CD8-positive, alpha-beta memory T cell (primary cell): Measurements from ENCODE around the gene PRPF40B. TPM values are rescaled to one million over a fixed set of nuclear protein-coding genes. Genes with fewer than 3 reads are reported as not detected.
A peak's percentile ranks its signal among the peaks of the same experiment; 100 is the strongest.

ENCODE experiments used
- CTCF ChIA-PET: fragments of 350-600 bp; sonication (Branson Sonifier 250); formaldehyde crosslinking; loops from one replicate; lab custom pipeline; 2021; ENCODE audit warnings: antibody characterized with exemption; lab: Charles Lee
- POLR2A ChIA-PET: fragments of 350-600 bp; sonication (Branson Sonifier 250); formaldehyde crosslinking; loops from one replicate; lab custom pipeline; 2021; ENCODE audit warnings: antibody characterized with exemption; lab: Charles Lee
- DNase-seq, 5 donors: peaks; one replicate each; pipeline versions ENCODE4 v3.0.0 to v3.0.0-alpha.2; 2020 to 2022; ENCODE audit warnings: mixed read lengths in 1 of 5
- H3K27ac ChIP-seq: one replicate; pipeline ENCODE4 v1.7.0; 2013; ENCODE audit warnings: low read depth, mild to moderate bottlenecking, low read length, moderate library complexity
- H3K27me3 ChIP-seq: 2 replicates; pipeline ENCODE4 v1.7.0; 2013; ENCODE audit warnings: low read length, mild to moderate bottlenecking; ENCODE audit not compliant: insufficient read depth, poor library complexity, severe bottlenecking
- H3K36me3 ChIP-seq: 2 replicates; pipeline ENCODE4 v1.7.0; 2013; ENCODE audit warnings: mild to moderate bottlenecking, low read length, moderate library complexity; ENCODE audit not compliant: insufficient read depth
- H3K4me1 ChIP-seq: 2 replicates; pipeline ENCODE4 v1.7.0; 2013; ENCODE audit warnings: mild to moderate bottlenecking, low read length, moderate library complexity; ENCODE audit not compliant: insufficient read depth
- H3K4me3 ChIP-seq: 2 replicates; pipeline ENCODE4 v1.7.0; 2013; ENCODE audit warnings: mild to moderate bottlenecking, low read length
- H3K9me3 ChIP-seq: 2 replicates; pipeline ENCODE4 v1.7.0; 2013; ENCODE audit warnings: mild to moderate bottlenecking, low read length
- H3K27ac Mint-ChIP-seq, 8 donors: one replicate each; pipeline ENCODE4 v1.8.0; 2020 to 2021; ENCODE audit warnings: mixed read lengths in 8 of 8, mild to moderate bottlenecking in 6 of 8, inconsistent platforms in 3 of 8, moderate library complexity in 3 of 8
- H3K27me3 Mint-ChIP-seq, 2 donors: one replicate each; pipeline ENCODE4 v1.8.0; 2020 to 2021; ENCODE audit warnings: mixed read lengths in 2 of 2, mild to moderate bottlenecking in 1 of 2, moderate library complexity in 1 of 2
- H3K36me3 Mint-ChIP-seq, 3 donors: one replicate each; pipeline ENCODE4 v1.8.0; 2020 to 2021; ENCODE audit warnings: mixed read lengths in 3 of 3, inconsistent platforms in 1 of 3, mild to moderate bottlenecking in 1 of 3
- H3K4me1 Mint-ChIP-seq, 3 donors: one replicate each; pipeline ENCODE4 v1.8.0; 2020 to 2021; ENCODE audit warnings: mixed read lengths in 3 of 3, inconsistent platforms in 1 of 3, mild to moderate bottlenecking in 1 of 3
- H3K4me3 Mint-ChIP-seq, 7 donors: one replicate each; pipeline ENCODE4 v1.8.0; 2020 to 2021; ENCODE audit warnings: mixed read lengths in 7 of 7, mild to moderate bottlenecking in 6 of 7, moderate library complexity in 4 of 7, inconsistent platforms in 2 of 7
- H3K9me3 Mint-ChIP-seq, 5 donors: one replicate each; pipeline ENCODE4 v1.8.0; 2020 to 2022; ENCODE audit warnings: mixed read lengths in 5 of 5, mild to moderate bottlenecking in 3 of 5, moderate library complexity in 2 of 5, inconsistent platforms in 1 of 5
- polyA plus RNA-seq: library from polyadenylated mRNA; unstranded; fragments of 300-500 nt; fragmentation: Illumina TruSeq; gene quantifications from one replicate; pipeline ENCODE4 v1.2.3, GENCODE V29; 2021
- total RNA-seq, 2 experiments: library from RNA; stranded (reverse); gene quantifications; one replicate each; pipeline ENCODE4 v1.2.3, GENCODE V29; 2021

The PRPF40B gene
- total and polyA plus RNA-seq, 3 experiments from 2014 or later: 2.0 to 9.9 (median 9.0) TPM

GRCh38 chr12:49684310-49684854, 61.0 kb downstream of the PRPF40B start:
- DNase-seq: no peak
- peak overlapping the region in 4 of 8 donors; percentile 18 to 43 (median 26) for H3K27ac Mint-ChIP-seq

GRCh38 chr12:49687941-49688340, 64.6 kb downstream of the PRPF40B start:
- no peaks in the 10 kb centered on the region for H3K9me3 Mint-ChIP-seq
- H3K36me3 Mint-ChIP-seq: peaks cover 0 to 2% (median 0%) of the 10 kb centered on the region in 3 donors
- H3K27me3 Mint-ChIP-seq: no peaks in the 10 kb centered on the region
- DNase-seq: no peak
- H3K4me1 Mint-ChIP-seq: peaks cover 34 to 63% (median 48%) of the 10 kb centered on the region in 3 donors
- POLR2A ChIA-PET: interaction anchor here (1.2 kb wide), 1 partner anchor 43 kb away, joined by 8 read pairs; no protein-coding TSS in a partner anchor
- Histone ChIP-seq H3K4me3 (no peak overlapping the region), H3K36me3 (no peaks in the 10 kb centered on the region), H3K27me3 (no peaks in the 10 kb centered on the region), H3K9me3 (no peaks in the 10 kb centered on the region), H3K4me1 (peaks cover 34% of the 10 kb centered on the region), H3K27ac (no peak overlapping the region)
- H3K27ac Mint-ChIP-seq: peak overlapping the region in 1 of 8 donors; percentile 51
- no peak overlapping the region for H3K4me3 Mint-ChIP-seq
- CTCF ChIA-PET: no interaction called here

More at GRCh38 chr12:49684310-49684854, 61.0 kb downstream of the PRPF40B start:
- ChIA-PET POLR2A (interaction anchor here (1.1 kb wide), 1 partner anchor 22 kb away, joined by 3 read pairs; the partner anchor contains the start of gene FMNL3), CTCF (interaction anchor here (1.0 to 2.5 kb wide), 3 partner anchors 37 to 48 kb away, joined by 3 to 6 read pairs (median 4); no protein-coding TSS in a partner anchor)
- Histone ChIP-seq H3K9me3 (no peaks in the 10 kb centered on the region), H3K36me3 (no peaks in the 10 kb centered on the region), H3K4me3 (no peak overlapping the region), H3K27me3 (no peaks in the 10 kb centered on the region), H3K27ac (no peak overlapping the region), H3K4me1 (peaks cover 16% of the 10 kb centered on the region)
- no peaks in the 10 kb centered on the region for H3K9me3 Mint-ChIP-seq
- no peaks in the 10 kb centered on the region for H3K27me3 Mint-ChIP-seq
- peak overlapping the region in 1 of 7 donors; percentile 4 for H3K4me3 Mint-ChIP-seq
- peaks cover 27 to 56% (median 45%) of the 10 kb centered on the region in 3 donors for H3K4me1 Mint-ChIP-seq
- peaks cover 0 to 2% (median 0%) of the 10 kb centered on the region in 3 donors for H3K36me3 Mint-ChIP-seq

GRCh38 chr12:49689237-49689636, 65.9 kb downstream of the PRPF40B start:
- Mint-ChIP-seq H3K9me3 (no peaks in the 10 kb centered on the region), H3K4me3 (no peak overlapping the region), H3K27me3 (no peaks in the 10 kb centered on the region), H3K36me3 (peaks cover 0 to 2% (median 0%) of the 10 kb centered on the region in 3 donors), H3K4me1 (peaks cover 23 to 53% (median 37%) of the 10 kb centered on the region in 3 donors), H3K27ac (no peak overlapping the region)
- Histone ChIP-seq H3K27ac (no peak overlapping the region), H3K4me3 (no peak overlapping the region), H3K27me3 (no peaks in the 10 kb centered on the region), H3K9me3 (no peaks in the 10 kb centered on the region), H3K4me1 (peaks cover 26% of the 10 kb centered on the region), H3K36me3 (no peaks in the 10 kb centered on the region)
- no peak for DNase-seq
- CTCF ChIA-PET: interaction anchor here (1.0 to 1.6 kb wide), 2 partner anchors 24 to 53 kb away, joined by 3 to 5 read pairs; no protein-coding TSS in a partner anchor
- POLR2A ChIA-PET: interaction anchor here (1.2 kb wide), 1 partner anchor 44 kb away, joined by 8 read pairs; no protein-coding TSS in a partner anchor

- Mint-ChIP-seq H3K36me3 (peaks cover 0 to 2% (median 0%) of the 10 kb centered on the region in 3 donors), H3K27ac (peak overlapping the region in 3 of 8 donors; percentile 1 to 11 (median 9)), H3K9me3 (no peaks in the 10 kb centered on the region), H3K4me3 (no peak overlapping the region), H3K4me1 (peaks cover 18 to 48% (median 31%) of the 10 kb centered on the region in 3 donors), H3K27me3 (no peaks in the 10 kb centered on the region)
- no peak for DNase-seq
- H3K4me3 ChIP-seq: no peak overlapping the region
- ChIA-PET CTCF (interaction anchor here (1.0 to 1.6 kb wide), 3 partner anchors 10 to 53 kb away, joined by 3 to 5 read pairs (median 4); no protein-coding TSS in a partner anchor), POLR2A (no interaction called here)
- no peaks in the 10 kb centered on the region for H3K36me3 ChIP-seq
- no peaks in the 10 kb centered on the region for H3K9me3 ChIP-seq
- peaks cover 22% of the 10 kb centered on the region for H3K4me1 ChIP-seq
- H3K27ac ChIP-seq: no peak overlapping the region
- H3K27me3 ChIP-seq: no peaks in the 10 kb centered on the region
Measured at GRCh38 chr12:49689785-49690184, 66.4 kb downstream of the PRPF40B start.

- Mint-ChIP-seq H3K36me3 (no peaks in the 10 kb centered on the region), H3K9me3 (no peaks in the 10 kb centered on the region), H3K27me3 (no peaks in the 10 kb centered on the region), H3K4me3 (no peak overlapping the region), H3K4me1 (peaks cover 12 to 43% (median 25%) of the 10 kb centered on the region in 3 donors), H3K27ac (no peak overlapping the region)
- Histone ChIP-seq H3K27me3 (no peaks in the 10 kb centered on the region), H3K36me3 (no peaks in the 10 kb centered on the region), H3K9me3 (no peaks in the 10 kb centered on the region), H3K4me3 (no peak overlapping the region), H3K4me1 (peaks cover 33% of the 10 kb centered on the region), H3K27ac (no peak overlapping the region)
- ChIA-PET CTCF (interaction anchor here (1.3 kb wide), 1 partner anchor 345 kb away, joined by 3 read pairs; no protein-coding TSS in a partner anchor), POLR2A (no interaction called here)
- DNase-seq: no peak
Measured at GRCh38 chr12:49692851-49693250, 69.5 kb downstream of the PRPF40B start.

- Histone ChIP-seq H3K4me1 (peaks cover 43% of the 10 kb centered on the region), H3K27me3 (no peaks in the 10 kb centered on the region), H3K27ac (no peak overlapping the region), H3K4me3 (no peak overlapping the region), H3K36me3 (no peaks in the 10 kb centered on the region), H3K9me3 (no peaks in the 10 kb centered on the region)
- Mint-ChIP-seq H3K27me3 (no peaks in the 10 kb centered on the region), H3K4me3 (no peak overlapping the region), H3K4me1 (peaks cover 19 to 49% (median 30%) of the 10 kb centered on the region in 3 donors), H3K9me3 (no peaks in the 10 kb centered on the region), H3K27ac (no peak overlapping the region), H3K36me3 (no peaks in the 10 kb centered on the region)
- no peak for DNase-seq
- ChIA-PET POLR2A (no interaction called here), CTCF (no interaction called here)
Measured at GRCh38 chr12:49693931-49694444, 70.6 kb downstream of the PRPF40B start.

Other genes starting within 250 kb of the PRPF40B start
- 1 to 10 TPM; 2.5 to 3.1 TPM for gene KCNH3, start 84.5 kb upstream of the PRPF40B start, total RNA-seq
- 1.4 TPM for gene KCNH3, start 84.5 kb upstream of the PRPF40B start, polyA plus RNA-seq
- gene MCRS1, start 55.4 kb upstream of the PRPF40B start, total RNA-seq: 10 to 100 TPM; 89.1 to 96.5 TPM
- gene MCRS1, start 55.4 kb upstream of the PRPF40B start, polyA plus RNA-seq: 61.6 TPM
- gene FAM186B, start 17.9 kb upstream of the PRPF40B start, total RNA-seq: under 1 TPM; 0.11 to 0.15 TPM
- not detected for gene FAM186B, start 17.9 kb upstream of the PRPF40B start, polyA plus RNA-seq
- 10 to 100 TPM; 35.8 to 36.7 TPM for gene FMNL3, start 83.8 kb downstream of the PRPF40B start, total RNA-seq
- gene FMNL3, start 83.8 kb downstream of the PRPF40B start, polyA plus RNA-seq: 6.3 TPM
- 100 to 1,000 TPM; 443 to 449 TPM for gene TMBIM6, start 118.0 kb downstream of the PRPF40B start, total RNA-seq
- 1,008 TPM for gene TMBIM6, start 118.0 kb downstream of the PRPF40B start, polyA plus RNA-seq
- 1 to 10 TPM; 4.8 to 5.5 TPM for gene NCKAP5L, start 204.9 kb downstream of the PRPF40B start, total RNA-seq
- 4.3 TPM for gene NCKAP5L, start 204.9 kb downstream of the PRPF40B start, polyA plus RNA-seq
- 1 to 10 TPM; 6.5 to 7.6 TPM for gene BCDIN3D, start 219.5 kb downstream of the PRPF40B start, total RNA-seq
- gene BCDIN3D, start 219.5 kb downstream of the PRPF40B start, polyA plus RNA-seq: 6.4 TPM